WTC11 (cell line): ENCODE results near the gene SYNDIG1. TPM values are rescaled to one million over a fixed set of nuclear protein-coding genes. Genes with fewer than 3 reads are reported as not detected.
A peak's percentile ranks its signal among the peaks of the same experiment; 100 is the strongest.

Experiments used
- ATAC-seq: fragments of 200-7000 bp; cut with Tn5 transposase; 2 replicates; pipeline ENCODE4 v1.10.0; 2021; ENCODE audit warnings: mild to moderate bottlenecking, moderate library complexity
- CTCF ChIA-PET: fragments of 300-600 bp; sonication (Branson Sonifier 250); formaldehyde crosslinking; loops from one replicate; lab custom pipeline; 2021; ENCODE audit warnings: antibody characterized with exemption; lab: Charles Lee
- POLR2A ChIA-PET: fragments of 350-600 bp; sonication (Branson Sonifier 250); formaldehyde crosslinking; loops from one replicate; lab custom pipeline; 2021; ENCODE audit warnings: antibody characterized with exemption; lab: Charles Lee
- DNase-seq: peaks from one replicate; pipeline ENCODE4 v3.0.0; 2021; ENCODE audit warnings: low spot score
- H3K27ac Mint-ChIP-seq: 2 replicates; pipeline ENCODE4 v1.8.0; 2021; ENCODE audit warnings: mixed read lengths
- H3K27me3 Mint-ChIP-seq: 2 replicates; pipeline ENCODE4 v1.8.0; 2021; ENCODE audit warnings: low read depth, mild to moderate bottlenecking, moderate library complexity, mixed read lengths
- H3K36me3 Mint-ChIP-seq: 2 replicates; pipeline ENCODE4 v1.8.0; 2021; ENCODE audit warnings: mixed read lengths
- H3K4me1 Mint-ChIP-seq: 2 replicates; pipeline ENCODE4 v1.8.0; 2022; ENCODE audit warnings: mixed read lengths
- H3K4me3 Mint-ChIP-seq: 2 replicates; pipeline ENCODE4 v1.8.0; 2021; ENCODE audit warnings: mild to moderate bottlenecking, moderate library complexity, mixed read lengths
- H3K9me3 Mint-ChIP-seq: 2 replicates; pipeline ENCODE4 v1.8.0; 2021; ENCODE audit warnings: mixed read lengths
- ARID4B ChIP-seq: sonication (generic); formaldehyde crosslinking; IDR thresholded peaks from 2 replicates; pipeline ENCODE4 v1.8.0; 2023; ENCODE audit warnings: missing genetic modification reagents, mild to moderate bottlenecking, borderline replicate concordance
- ATF3 ChIP-seq: sonication (generic); formaldehyde crosslinking; conservative IDR thresholded peaks from 2 replicates; pipeline ENCODE4 v1.8.1; 2022; ENCODE audit warnings: mild to moderate bottlenecking, missing genetic modification reagents
- CBFB ChIP-seq: sonication (generic); formaldehyde crosslinking; IDR thresholded peaks from 2 replicates; pipeline ENCODE4 v1.8.1; 2022; ENCODE audit warnings: mild to moderate bottlenecking, low read depth, missing genetic modification reagents
- CREM ChIP-seq: sonication (generic); formaldehyde crosslinking; IDR thresholded peaks from 2 replicates; pipeline ENCODE4 v1.8.1; 2022; ENCODE audit warnings: mild to moderate bottlenecking, missing genetic modification reagents, moderate library complexity
- E2F5 ChIP-seq: sonication (generic); formaldehyde crosslinking; IDR thresholded peaks from 2 replicates; pipeline ENCODE4 v1.8.1; 2022; ENCODE audit warnings: mild to moderate bottlenecking, moderate library complexity, missing genetic modification reagents
- ELF4 ChIP-seq: sonication (generic); formaldehyde crosslinking; IDR thresholded peaks from 2 replicates; pipeline ENCODE4 v1.8.1; 2022; ENCODE audit warnings: low read depth, mild to moderate bottlenecking, moderate library complexity, missing genetic modification reagents
- ESRRA ChIP-seq: sonication (generic); formaldehyde crosslinking; IDR thresholded peaks from 2 replicates; pipeline ENCODE4 v1.8.1; 2022; ENCODE audit warnings: mild to moderate bottlenecking, missing genetic modification reagents, borderline replicate concordance
- HMGXB4 ChIP-seq: sonication (generic); formaldehyde crosslinking; IDR thresholded peaks from 2 replicates; pipeline ENCODE4 v1.8.1; 2023; ENCODE audit warnings: mild to moderate bottlenecking, moderate library complexity, missing genetic modification reagents
- MXD4 ChIP-seq: fragments of 250-450 bp; sonication (Bioruptor Pico); IDR thresholded peaks from 2 replicates; pipeline ENCODE4 v1.8.0; 2021; ENCODE audit warnings: mild to moderate bottlenecking, moderate library complexity, borderline replicate concordance
- NR2C2 ChIP-seq: sonication (generic); formaldehyde crosslinking; IDR thresholded peaks from 2 replicates; pipeline ENCODE4 v1.8.0; 2022; ENCODE audit warnings: mild to moderate bottlenecking, missing genetic modification reagents
- OVOL2 ChIP-seq: fragments of 250-450 bp; sonication (Bioruptor Pico); IDR thresholded peaks from 2 replicates; pipeline ENCODE4 v1.9.0; 2021; ENCODE audit warnings: mild to moderate bottlenecking, borderline replicate concordance
- TEAD1 ChIP-seq: sonication (generic); formaldehyde crosslinking; IDR thresholded peaks from 2 replicates; pipeline ENCODE4 v1.8.0; 2022; ENCODE audit warnings: mild to moderate bottlenecking, missing genetic modification reagents
- TP53 ChIP-seq: sonication (generic); formaldehyde crosslinking; IDR thresholded peaks from 2 replicates; pipeline ENCODE4 v1.8.1; 2023; ENCODE audit warnings: mild to moderate bottlenecking, missing genetic modification reagents
- USF1 ChIP-seq: sonication (generic); formaldehyde crosslinking; IDR thresholded peaks from 2 replicates; pipeline ENCODE4 v1.8.0; 2022; ENCODE audit warnings: mild to moderate bottlenecking, missing genetic modification reagents
- ZNF121 ChIP-seq: sonication (generic); formaldehyde crosslinking; IDR thresholded peaks from 2 replicates; pipeline ENCODE4 v1.8.0; 2023; ENCODE audit warnings: missing genetic modification reagents
- ZNF232 ChIP-seq: sonication (generic); formaldehyde crosslinking; IDR thresholded peaks from 2 replicates; pipeline ENCODE4 v1.8.0; 2022; ENCODE audit warnings: mild to moderate bottlenecking, missing genetic modification reagents
- ZNF281 ChIP-seq: sonication (generic); formaldehyde crosslinking; IDR thresholded peaks from 2 replicates; pipeline ENCODE4 v1.8.0; 2023; ENCODE audit warnings: mild to moderate bottlenecking, missing genetic modification reagents
- ZNF317 ChIP-seq: sonication (generic); formaldehyde crosslinking; IDR thresholded peaks from 2 replicates; pipeline ENCODE4 v1.8.1; 2023; ENCODE audit warnings: low read depth, mild to moderate bottlenecking, moderate library complexity, missing genetic modification reagents, borderline replicate concordance
- ZNF396 ChIP-seq: fragments of 250-450 bp; sonication (Bioruptor Pico); IDR thresholded peaks from 2 replicates; pipeline ENCODE4 v1.8.0; 2021; ENCODE audit warnings: mild to moderate bottlenecking, moderate library complexity, borderline replicate concordance
- ZNF423 ChIP-seq: fragments of 250-450 bp; sonication (Bioruptor Pico); IDR thresholded peaks from 2 replicates; pipeline ENCODE4 v2.1.2; 2022; ENCODE audit warnings: mild to moderate bottlenecking, moderate library complexity
- total RNA-seq: library from RNA; stranded (reverse); gene quantifications from 3 replicates; pipeline ENCODE4 v1.2.3, GENCODE V29; 2021

Gene SYNDIG1
- total RNA-seq, 1 experiment from 2014 or later: 6.4 TPM

- H3K36me3 Mint-ChIP-seq: 0 out of 2 replicates have a peak, but pooled peaks cover 4% of the 10 kb centered on the region
- H3K27ac Mint-ChIP-seq: no peak overlapping the region
- H3K27me3 Mint-ChIP-seq: no peaks in the 10 kb centered on the region
- H3K9me3 Mint-ChIP-seq: peaks cover 6% of the 10 kb centered on the region; the same call in 1 of the 2 replicates
- ChIA-PET CTCF (interaction anchor here (0.5 to 1.8 kb wide), 2 partner anchors 115 to 1458 kb away, joined by 4 to 7 read pairs; no protein-coding TSS in a partner anchor), POLR2A (no interaction called here)
- H3K4me3 Mint-ChIP-seq: no peak overlapping the region
- TF ChIP-seq ZNF423 (no peak), ATF3 (no peak), CBFB (no peak), ZNF121 (no peak), ESRRA (no peak), CREM (CRISPR knock-in tag) (no peak), ELF4 (CRISPR knock-in tag) (no peak), MXD4 (CRISPR knock-in tag) (no peak), ZNF281 (CRISPR knock-in tag) (no peak), ARID4B (CRISPR knock-in tag) (no peak), TEAD1 (CRISPR knock-in tag) (no peak), OVOL2 (CRISPR knock-in tag) (no peak), NR2C2 (CRISPR knock-in tag) (no peak), USF1 (CRISPR knock-in tag) (no peak), ZNF317 (CRISPR knock-in tag) (no peak), ZNF232 (no peak), TP53 (CRISPR knock-in tag) (no peak), ZNF396 (no peak), HMGXB4 (no peak), E2F5 (CRISPR knock-in tag) (no peak)
- H3K4me1 Mint-ChIP-seq: 0 out of 2 replicates have a peak, but pooled peaks cover 4% of the 10 kb centered on the region
- no peak for DNase-seq
- 0 out of 2 replicates have a peak, but pooled peaks have one; percentile 34 for ATAC-seq
Measured at GRCh38 chr20:24665741-24666191, 196.3 kb downstream of the SYNDIG1 start.
